ENCODE results near the gene CLEC11A. TPM values are rescaled to one million over a fixed set of nuclear protein-coding genes. Genes with fewer than 3 reads are reported as not detected.

CLEC11A gene
- polyA plus RNA-seq, 1 donor from 2014 or later: 18.4 TPM

DNA sequence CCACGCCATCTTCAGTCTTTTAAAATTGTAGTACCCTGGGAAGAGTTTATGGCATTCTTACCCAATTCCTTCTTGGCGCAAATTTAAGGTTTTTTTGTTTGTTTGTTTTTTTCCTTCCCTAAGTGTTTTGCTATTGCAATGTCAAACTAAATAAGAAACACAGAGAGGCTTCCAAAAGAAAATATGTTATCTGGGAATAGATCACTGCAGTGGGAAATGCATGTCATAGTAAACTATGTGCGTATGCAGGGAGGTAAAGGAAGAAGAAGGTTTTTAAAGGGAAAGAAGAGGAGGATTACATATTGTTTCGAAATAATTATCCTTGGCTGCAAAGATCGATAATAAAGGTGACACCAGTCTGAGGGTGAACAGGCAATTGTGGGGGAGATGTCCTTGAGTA is 13.2 kb downstream of the CLEC11A start:
- Histone ChIP-seq H3K9me3 (ENCODE audit: low read length) (no peaks in the 10 kb centered on the region), H3K27me3 (ENCODE audit: insufficient read depth, low read depth, low read length) (no peaks in the 10 kb centered on the region), H3K27ac (ENCODE audit: low read length) (no peak overlapping the region), H3K79me2 (replicated peaks; ENCODE audit: insufficient read depth, low read length) (no peaks in the 10 kb centered on the region), H3F3A (ENCODE audit: insufficient read depth, low read length, poor library complexity, severe bottlenecking) (no peaks in the 10 kb centered on the region), H4K20me1 (ENCODE audit: insufficient read depth) (no peaks in the 10 kb centered on the region), H2AFZ (ENCODE audit: low read depth, low read length) (no peak overlapping the region), H3K9ac (ENCODE audit: low read length) (no peak overlapping the region), H3K9me2 (ENCODE audit: insufficient read depth, low read length) (no peaks in the 10 kb centered on the region), H3K4me2 (ENCODE audit: low read length) (no peak overlapping the region), H3K4me3 (ENCODE audit: low read length) (no peak overlapping the region), H3K36me3 (ENCODE audit: insufficient read depth, low read length) (no peaks in the 10 kb centered on the region)
- TF ChIP-seq SMC3 (conservative IDR thresholded peaks at IDR 0.05; ENCODE audit: poor library complexity) (no peak), TAF1 (IDR thresholded peaks at IDR 0.05; ENCODE audit: low read depth) (no peak), EZH2 (IDR thresholded peaks at IDR 0.05; ENCODE audit: borderline replicate concordance, insufficient read depth, low read length, poor library complexity, severe bottlenecking) (no peak), MXI1 (conservative IDR thresholded peaks at IDR 0.05; ENCODE audit: poor library complexity, severe bottlenecking) (no peak), RAD21 (conservative IDR thresholded peaks at IDR 0.05) (no peak), EP300 (conservative IDR thresholded peaks at IDR 0.05; ENCODE audit: poor library complexity, severe bottlenecking) (no peak), POLR2AphosphoS5 (IDR thresholded peaks at IDR 0.05) (no peak)
- TF ChIP-seq, protein P1, sequence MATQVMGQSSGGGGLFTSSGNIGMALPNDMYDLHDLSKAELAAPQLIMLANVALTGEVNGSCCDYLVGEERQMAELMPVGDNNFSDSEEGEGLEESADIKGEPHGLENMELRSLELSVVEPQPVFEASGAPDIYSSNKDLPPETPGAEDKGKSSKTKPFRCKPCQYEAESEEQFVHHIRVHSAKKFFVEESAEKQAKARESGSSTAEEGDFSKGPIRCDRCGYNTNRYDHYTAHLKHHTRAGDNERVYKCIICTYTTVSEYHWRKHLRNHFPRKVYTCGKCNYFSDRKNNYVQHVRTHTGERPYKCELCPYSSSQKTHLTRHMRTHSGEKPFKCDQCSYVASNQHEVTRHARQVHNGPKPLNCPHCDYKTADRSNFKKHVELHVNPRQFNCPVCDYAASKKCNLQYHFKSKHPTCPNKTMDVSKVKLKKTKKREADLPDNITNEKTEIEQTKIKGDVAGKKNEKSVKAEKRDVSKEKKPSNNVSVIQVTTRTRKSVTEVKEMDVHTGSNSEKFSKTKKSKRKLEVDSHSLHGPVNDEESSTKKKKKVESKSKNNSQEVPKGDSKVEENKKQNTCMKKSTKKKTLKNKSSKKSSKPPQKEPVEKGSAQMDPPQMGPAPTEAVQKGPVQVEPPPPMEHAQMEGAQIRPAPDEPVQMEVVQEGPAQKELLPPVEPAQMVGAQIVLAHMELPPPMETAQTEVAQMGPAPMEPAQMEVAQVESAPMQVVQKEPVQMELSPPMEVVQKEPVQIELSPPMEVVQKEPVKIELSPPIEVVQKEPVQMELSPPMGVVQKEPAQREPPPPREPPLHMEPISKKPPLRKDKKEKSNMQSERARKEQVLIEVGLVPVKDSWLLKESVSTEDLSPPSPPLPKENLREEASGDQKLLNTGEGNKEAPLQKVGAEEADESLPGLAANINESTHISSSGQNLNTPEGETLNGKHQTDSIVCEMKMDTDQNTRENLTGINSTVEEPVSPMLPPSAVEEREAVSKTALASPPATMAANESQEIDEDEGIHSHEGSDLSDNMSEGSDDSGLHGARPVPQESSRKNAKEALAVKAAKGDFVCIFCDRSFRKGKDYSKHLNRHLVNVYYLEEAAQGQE (IDR thresholded peaks at IDR 0.05; ENCODE audit: borderline replicate concordance): no peak
- TF ChIP-seq, protein P2, sequence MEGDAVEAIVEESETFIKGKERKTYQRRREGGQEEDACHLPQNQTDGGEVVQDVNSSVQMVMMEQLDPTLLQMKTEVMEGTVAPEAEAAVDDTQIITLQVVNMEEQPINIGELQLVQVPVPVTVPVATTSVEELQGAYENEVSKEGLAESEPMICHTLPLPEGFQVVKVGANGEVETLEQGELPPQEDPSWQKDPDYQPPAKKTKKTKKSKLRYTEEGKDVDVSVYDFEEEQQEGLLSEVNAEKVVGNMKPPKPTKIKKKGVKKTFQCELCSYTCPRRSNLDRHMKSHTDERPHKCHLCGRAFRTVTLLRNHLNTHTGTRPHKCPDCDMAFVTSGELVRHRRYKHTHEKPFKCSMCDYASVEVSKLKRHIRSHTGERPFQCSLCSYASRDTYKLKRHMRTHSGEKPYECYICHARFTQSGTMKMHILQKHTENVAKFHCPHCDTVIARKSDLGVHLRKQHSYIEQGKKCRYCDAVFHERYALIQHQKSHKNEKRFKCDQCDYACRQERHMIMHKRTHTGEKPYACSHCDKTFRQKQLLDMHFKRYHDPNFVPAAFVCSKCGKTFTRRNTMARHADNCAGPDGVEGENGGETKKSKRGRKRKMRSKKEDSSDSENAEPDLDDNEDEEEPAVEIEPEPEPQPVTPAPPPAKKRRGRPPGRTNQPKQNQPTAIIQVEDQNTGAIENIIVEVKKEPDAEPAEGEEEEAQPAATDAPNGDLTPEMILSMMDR (IDR thresholded peaks at IDR 0.05; ENCODE audit: poor library complexity, severe bottlenecking): no peak

DNA sequence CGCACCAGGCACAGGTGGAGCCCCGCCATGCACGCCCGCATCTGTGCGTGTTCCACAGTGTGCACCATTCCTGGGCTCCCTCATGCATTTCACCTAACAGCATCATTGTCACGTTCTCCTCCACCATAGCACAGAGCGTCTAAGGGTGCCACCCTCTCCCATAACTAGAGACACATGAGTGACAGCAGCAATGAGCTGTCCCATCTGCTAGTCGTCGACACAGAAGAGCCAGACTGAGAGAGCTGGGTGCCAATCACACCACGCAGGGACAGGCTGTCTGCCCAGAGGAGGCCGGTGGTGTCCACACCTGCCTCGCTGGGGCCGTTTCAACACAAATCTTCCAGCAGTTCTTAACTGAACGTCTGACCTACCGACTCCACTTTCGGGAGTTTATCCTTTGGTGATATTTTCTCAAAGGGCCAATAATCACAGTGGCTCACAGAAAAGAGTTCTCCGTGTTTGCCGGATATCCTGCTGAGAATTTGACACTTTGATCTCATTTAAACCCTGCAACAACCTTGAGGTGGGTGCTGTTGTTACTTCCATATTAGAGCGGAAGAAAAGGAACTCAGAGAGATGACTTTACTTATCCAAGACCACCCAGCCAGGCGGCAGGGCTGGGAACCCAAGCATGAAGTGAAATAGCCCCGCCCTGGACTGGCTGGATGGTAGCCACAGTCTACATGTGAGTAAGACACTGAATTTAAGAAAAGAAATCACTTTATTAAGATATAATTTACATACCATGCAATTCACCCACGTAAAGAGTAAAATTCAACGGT is 16.2 kb downstream of the CLEC11A start:
- no peak overlapping the region for H3K27ac ChIP-seq (ENCODE audit: low read length)
- H2AFZ ChIP-seq (ENCODE audit: low read depth, low read length): no peak overlapping the region
- TF ChIP-seq MXI1 (conservative IDR thresholded peaks at IDR 0.05; ENCODE audit: poor library complexity, severe bottlenecking) (no peak), EZH2 (IDR thresholded peaks at IDR 0.05; ENCODE audit: borderline replicate concordance, insufficient read depth, low read length, poor library complexity, severe bottlenecking) (no peak), RAD21 (conservative IDR thresholded peaks at IDR 0.05) (no peak), EP300 (conservative IDR thresholded peaks at IDR 0.05; ENCODE audit: poor library complexity, severe bottlenecking) (no peak), SMC3 (conservative IDR thresholded peaks at IDR 0.05; ENCODE audit: poor library complexity) (no peak), POLR2AphosphoS5 (IDR thresholded peaks at IDR 0.05) (no peak), TAF1 (IDR thresholded peaks at IDR 0.05; ENCODE audit: low read depth) (no peak)
- TF ChIP-seq, protein P2 (IDR thresholded peaks at IDR 0.05; ENCODE audit: poor library complexity, severe bottlenecking): no peak
- TF ChIP-seq, protein P1 (IDR thresholded peaks at IDR 0.05; ENCODE audit: borderline replicate concordance): no peak
- no peaks in the 10 kb centered on the region for H3K79me2 ChIP-seq (replicated peaks; ENCODE audit: insufficient read depth, low read length)
- H3K4me2 ChIP-seq (ENCODE audit: low read length): no peak overlapping the region
- no peak overlapping the region for H3K4me3 ChIP-seq (ENCODE audit: low read length)
- H3K27me3 ChIP-seq (ENCODE audit: insufficient read depth, low read depth, low read length): no peaks in the 10 kb centered on the region
- H3K36me3 ChIP-seq (ENCODE audit: insufficient read depth, low read length): no peaks in the 10 kb centered on the region
- no peak overlapping the region for H3K9ac ChIP-seq (ENCODE audit: low read length)
- H3K9me3 ChIP-seq (ENCODE audit: low read length): no peaks in the 10 kb centered on the region
- H4K20me1 ChIP-seq (ENCODE audit: insufficient read depth): no peaks in the 10 kb centered on the region
- no peaks in the 10 kb centered on the region for H3K9me2 ChIP-seq (ENCODE audit: insufficient read depth, low read length)
- H3F3A ChIP-seq (ENCODE audit: insufficient read depth, low read length, poor library complexity, severe bottlenecking): no peaks in the 10 kb centered on the region

All from neural cell (in vitro differentiated cells).